OCI-LY7 (cell line): Measurements from ENCODE around the gene APBB2.

Experiments
- CTCF ChIP-seq: fragments of 200-600 bp; sonication (generic); conservative IDR thresholded peaks from 2 replicates; pipeline ENCODE4 v1.5.1; 2014; ENCODE audit warnings: mild to moderate bottlenecking, antibody characterized with exemption, low read length, moderate library complexity, mixed read lengths
- EZH2phosphoT487 ChIP-seq: fragments of 200-600 bp; sonication (generic); IDR thresholded peaks from 2 replicates; pipeline ENCODE4 v1.6.1; 2018; ENCODE audit warnings: low read depth, borderline replicate concordance, mild to moderate bottlenecking, mixed run types, antibody characterized with exemption, low read length, moderate library complexity, mixed read lengths

GRCh38 chr4:41074215-41074614 is 140.1 kb downstream of the APBB2 start:
- TF ChIP-seq CTCF (no peak), EZH2phosphoT487 (no peak)
